ENCODE results near the gene FOXP3.

GRCh38 chrX:49205443-49205842 is 59.1 kb downstream of the FOXP3 start:
- no peak for TF ChIP-seq POLR2A (IDR thresholded peaks at IDR 0.05; ENCODE audit: low read length)
- no peak for TF ChIP-seq GATA1 (IDR thresholded peaks at IDR 0.05; ENCODE audit: low read depth, low read length)
